Glutamatergic neuron (in vitro differentiated cells): ENCODE results near the gene ZSCAN25. TPM values are rescaled to one million over a fixed set of nuclear protein-coding genes. Genes with fewer than 3 reads are reported as not detected.

Experiments used
- DNase-seq: peaks from one replicate; pipeline ENCODE4 v3.0.0; 2022
- H3K27ac Mint-ChIP-seq: one replicate; pipeline ENCODE4 v1.8.0; 2020; ENCODE audit warnings: mild to moderate bottlenecking, mixed read lengths, inconsistent platforms; ENCODE audit not compliant: unreplicated experiment
- H3K27me3 Mint-ChIP-seq: one replicate; pipeline ENCODE4 v1.8.0; 2020; ENCODE audit warnings: mild to moderate bottlenecking, moderate library complexity, mixed read lengths, inconsistent platforms; ENCODE audit not compliant: unreplicated experiment
- H3K36me3 Mint-ChIP-seq: one replicate; pipeline ENCODE4 v1.8.0; 2020; ENCODE audit warnings: mild to moderate bottlenecking, mixed read lengths, inconsistent platforms; ENCODE audit not compliant: unreplicated experiment
- H3K4me1 Mint-ChIP-seq: one replicate; pipeline ENCODE4 v1.8.0; 2020; ENCODE audit warnings: mild to moderate bottlenecking, low read depth, mixed read lengths, inconsistent platforms; ENCODE audit not compliant: unreplicated experiment
- H3K4me3 Mint-ChIP-seq: one replicate; pipeline ENCODE4 v1.8.0; 2020; ENCODE audit warnings: mild to moderate bottlenecking, mixed read lengths, inconsistent platforms; ENCODE audit not compliant: unreplicated experiment
- H3K9me3 Mint-ChIP-seq: one replicate; pipeline ENCODE4 v1.8.0; 2020; ENCODE audit warnings: mild to moderate bottlenecking, moderate library complexity, mixed read lengths, inconsistent platforms; ENCODE audit not compliant: unreplicated experiment
- total RNA-seq: library from RNA; stranded (reverse); fragmentation: NEBNext Ultra II Directional; extraction: Animal tissue kit (Norgen Biotek cat#: 25700); gene quantifications from one replicate; pipeline ENCODE4 v1.2.1, GENCODE V29; 2021; ENCODE audit not compliant: unreplicated experiment
- TF ChIP-seq, protein P1 (sequence below): fragments of 200-600 bp; sonication (generic); IDR thresholded peaks from one replicate; pipeline ENCODE4 v1.5.0; 2021; ENCODE audit not compliant: partially characterized antibody, unreplicated experiment

ZSCAN25 gene
- total RNA-seq, 1 donor from 2014 or later = 26.6 TPM

DNA sequence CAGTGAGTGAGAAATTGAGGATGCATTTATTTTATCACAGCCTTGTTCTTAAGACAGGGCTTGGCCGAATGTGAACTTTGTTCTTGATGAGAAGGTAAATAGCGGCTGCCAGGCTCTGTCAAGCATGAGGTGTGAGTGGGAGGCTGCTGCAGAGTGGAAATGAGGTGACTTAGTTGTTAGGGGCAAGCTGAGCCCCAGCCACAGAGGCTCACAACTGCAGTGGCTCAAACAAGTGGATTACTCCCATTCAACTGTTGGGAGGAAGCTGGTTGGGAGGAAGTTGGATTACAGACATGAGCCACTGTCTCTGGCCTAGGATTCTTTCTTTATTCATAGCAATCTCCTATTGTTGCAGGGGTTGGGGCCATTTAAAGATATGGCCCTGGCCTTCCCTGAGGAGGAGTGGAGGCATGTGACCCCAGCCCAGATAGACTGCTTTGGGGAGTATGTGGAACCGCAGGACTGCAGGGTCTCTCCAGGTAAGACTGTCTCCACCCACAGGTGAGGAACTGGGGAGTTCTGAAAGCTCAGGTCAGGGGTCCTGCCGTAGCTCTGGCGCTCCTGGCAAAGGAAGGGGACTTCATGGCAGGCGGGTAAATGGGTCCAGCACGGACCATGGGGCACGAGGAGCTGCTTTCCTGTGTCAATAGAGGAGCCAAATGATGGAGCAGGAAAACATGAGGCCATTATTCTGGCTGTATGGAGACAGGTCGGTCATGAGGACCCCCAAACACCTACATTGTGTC lies 7.1 kb downstream of the ZSCAN25 start:
- no peak overlapping the region for H3K27ac Mint-ChIP-seq
- peaks cover 4% of the 10 kb centered on the region for H3K36me3 Mint-ChIP-seq
- H3K4me3 Mint-ChIP-seq = no peak overlapping the region
- no peaks in the 10 kb centered on the region for H3K27me3 Mint-ChIP-seq
- DNase-seq = no peak
- H3K9me3 Mint-ChIP-seq = no peaks in the 10 kb centered on the region
- H3K4me1 Mint-ChIP-seq = no peaks in the 10 kb centered on the region
- TF ChIP-seq, protein P1, sequence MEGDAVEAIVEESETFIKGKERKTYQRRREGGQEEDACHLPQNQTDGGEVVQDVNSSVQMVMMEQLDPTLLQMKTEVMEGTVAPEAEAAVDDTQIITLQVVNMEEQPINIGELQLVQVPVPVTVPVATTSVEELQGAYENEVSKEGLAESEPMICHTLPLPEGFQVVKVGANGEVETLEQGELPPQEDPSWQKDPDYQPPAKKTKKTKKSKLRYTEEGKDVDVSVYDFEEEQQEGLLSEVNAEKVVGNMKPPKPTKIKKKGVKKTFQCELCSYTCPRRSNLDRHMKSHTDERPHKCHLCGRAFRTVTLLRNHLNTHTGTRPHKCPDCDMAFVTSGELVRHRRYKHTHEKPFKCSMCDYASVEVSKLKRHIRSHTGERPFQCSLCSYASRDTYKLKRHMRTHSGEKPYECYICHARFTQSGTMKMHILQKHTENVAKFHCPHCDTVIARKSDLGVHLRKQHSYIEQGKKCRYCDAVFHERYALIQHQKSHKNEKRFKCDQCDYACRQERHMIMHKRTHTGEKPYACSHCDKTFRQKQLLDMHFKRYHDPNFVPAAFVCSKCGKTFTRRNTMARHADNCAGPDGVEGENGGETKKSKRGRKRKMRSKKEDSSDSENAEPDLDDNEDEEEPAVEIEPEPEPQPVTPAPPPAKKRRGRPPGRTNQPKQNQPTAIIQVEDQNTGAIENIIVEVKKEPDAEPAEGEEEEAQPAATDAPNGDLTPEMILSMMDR = no peak

DNA sequence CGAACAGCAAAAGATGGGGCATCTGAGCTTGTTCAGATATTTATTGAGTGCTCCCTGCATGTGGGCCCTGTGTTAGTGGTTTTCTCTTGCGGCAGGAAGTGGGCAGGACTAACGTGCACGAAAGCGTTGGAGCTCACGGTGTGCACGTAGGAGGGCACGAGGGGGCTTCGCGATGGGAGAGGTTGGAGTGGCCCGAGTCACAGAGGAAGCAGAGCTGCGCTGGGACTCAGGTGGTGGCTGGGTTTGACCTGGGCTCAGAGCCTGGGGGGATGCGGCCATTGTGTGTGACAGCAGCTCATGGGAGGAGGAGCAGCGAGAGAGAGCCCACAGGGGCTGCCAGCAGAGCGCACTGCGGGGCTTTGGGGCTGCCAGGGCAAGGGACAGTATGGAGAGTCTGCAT lies 7.7 kb downstream of the ZSCAN25 start:
- H3K27ac Mint-ChIP-seq = no peak overlapping the region
- no peak for DNase-seq
- TF ChIP-seq, protein P1 = no peak

DNA sequence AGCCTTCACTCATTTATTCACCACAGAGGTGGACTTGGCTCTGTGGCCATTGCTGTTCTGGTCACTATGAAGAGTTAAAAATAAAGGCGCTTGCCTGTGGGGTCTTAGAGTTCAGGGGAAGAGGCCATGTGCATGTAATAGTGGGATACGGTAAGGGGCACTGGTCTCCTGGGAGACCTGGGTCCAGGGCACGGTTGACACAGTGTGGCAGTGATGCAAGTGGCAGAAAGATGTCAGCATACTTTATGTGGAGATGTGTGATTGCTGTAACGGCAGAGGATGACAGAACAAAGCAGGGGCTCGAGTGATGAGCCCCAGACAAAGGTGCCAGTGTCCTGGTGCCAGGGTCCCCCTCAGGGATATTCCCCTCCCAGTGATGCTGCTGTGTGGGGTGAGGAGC lies 8.6 kb downstream of the ZSCAN25 start:
- no peak for DNase-seq
- Mint-ChIP-seq H3K4me1 (no peaks in the 10 kb centered on the region), H3K27ac (no peak overlapping the region), H3K27me3 (no peaks in the 10 kb centered on the region), H3K36me3 (peaks cover 4% of the 10 kb centered on the region), H3K4me3 (no peak overlapping the region), H3K9me3 (peaks cover 1% of the 10 kb centered on the region)
- TF ChIP-seq, protein P1 = no peak

More for the DNA sequence above, 7.7 kb downstream of the ZSCAN25 start:
- no peaks in the 10 kb centered on the region for H3K9me3 Mint-ChIP-seq
- peaks cover 4% of the 10 kb centered on the region for H3K36me3 Mint-ChIP-seq
- H3K4me3 Mint-ChIP-seq = no peak overlapping the region
- H3K27me3 Mint-ChIP-seq = no peaks in the 10 kb centered on the region
- no peaks in the 10 kb centered on the region for H3K4me1 Mint-ChIP-seq

DNA sequence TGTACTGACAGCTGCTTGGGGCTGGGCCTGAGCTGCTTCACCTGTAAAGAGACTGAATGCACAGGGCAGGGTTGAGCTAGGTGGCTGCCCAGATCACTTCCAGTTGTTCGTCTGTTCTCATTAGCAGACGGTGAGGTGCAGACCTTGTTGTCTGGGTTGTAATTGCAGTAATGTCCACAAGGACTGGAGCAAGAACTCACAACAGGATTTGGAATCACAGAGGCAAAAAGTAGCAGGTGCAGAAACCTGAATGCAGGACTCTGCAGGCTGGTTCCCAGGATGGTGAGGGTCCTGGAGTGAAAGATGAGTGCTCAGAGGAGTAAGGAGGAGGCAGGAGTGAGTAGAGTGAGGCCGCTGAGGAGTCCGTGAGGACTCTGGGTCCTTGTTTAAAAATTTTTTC lies 9.2 kb downstream of the ZSCAN25 start:
- H3K4me1 Mint-ChIP-seq = no peaks in the 10 kb centered on the region
- H3K4me3 Mint-ChIP-seq = no peak overlapping the region
- H3K36me3 Mint-ChIP-seq = peaks cover 8% of the 10 kb centered on the region
- DNase-seq = no peak
- no peaks in the 10 kb centered on the region for H3K27me3 Mint-ChIP-seq
- H3K9me3 Mint-ChIP-seq = peaks cover 4% of the 10 kb centered on the region
- no peak overlapping the region for H3K27ac Mint-ChIP-seq
- TF ChIP-seq, protein P1 = peak; percentile 17

DNA sequence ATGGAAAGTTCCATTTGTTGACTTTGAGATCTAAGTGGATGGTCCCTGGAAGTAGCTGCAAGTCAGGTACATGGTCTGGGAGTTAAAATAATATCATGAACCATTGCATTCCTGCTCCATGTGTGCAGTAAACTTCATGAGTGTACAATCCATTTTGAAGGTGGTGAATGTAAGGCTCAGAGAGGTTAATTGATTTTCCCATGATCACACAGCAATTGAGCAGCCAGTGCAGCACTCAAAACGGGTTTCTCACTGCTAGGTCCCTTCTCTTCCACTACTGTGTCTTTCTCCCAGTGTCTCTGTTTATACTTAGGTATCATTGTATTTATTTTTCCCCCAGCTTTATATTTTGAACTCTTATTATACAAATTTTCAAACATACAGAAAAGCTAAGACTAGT lies 9.9 kb downstream of the ZSCAN25 start:
- H3K36me3 Mint-ChIP-seq = peaks cover 8% of the 10 kb centered on the region
- peaks cover 4% of the 10 kb centered on the region for H3K9me3 Mint-ChIP-seq
- DNase-seq = no peak
- no peaks in the 10 kb centered on the region for H3K4me1 Mint-ChIP-seq
- H3K4me3 Mint-ChIP-seq = no peak overlapping the region
- TF ChIP-seq, protein P1 = no peak
- no peaks in the 10 kb centered on the region for H3K27me3 Mint-ChIP-seq
- no peak overlapping the region for H3K27ac Mint-ChIP-seq
